Ishikawa (cell line): ENCODE measurements around the gene FTL.
A peak's percentile ranks its signal among the peaks of the same experiment; 100 is the strongest.

ENCODE experiments used
- CEBPB ChIP-seq: IDR thresholded peaks from 2 replicates; pipeline ENCODE4 v1.6.1; 2012
- CREB1 ChIP-seq: IDR thresholded peaks from 2 replicates; pipeline ENCODE4 v1.6.1; 2012; ENCODE audit warnings: low read depth
- EGR1 ChIP-seq: IDR thresholded peaks from 2 replicates; pipeline ENCODE4 v1.6.1; 2012
- EP300 ChIP-seq: IDR thresholded peaks from 2 replicates; pipeline ENCODE4 v1.6.1; 2012; ENCODE audit warnings: borderline replicate concordance
- FOXM1 ChIP-seq: IDR thresholded peaks from 2 replicates; pipeline ENCODE4 v1.6.1; 2012; ENCODE audit warnings: low read depth, borderline replicate concordance
- NFIC ChIP-seq: IDR thresholded peaks from 2 replicates; pipeline ENCODE4 v1.6.1; 2012
- RAD21 ChIP-seq: IDR thresholded peaks from 2 replicates; pipeline ENCODE4 v1.6.1; 2012; ENCODE audit warnings: low read depth
- TAF1 ChIP-seq: IDR thresholded peaks from 2 replicates; pipeline ENCODE4 v1.6.1; 2012; ENCODE audit warnings: low read depth, mild to moderate bottlenecking
- TCF12 ChIP-seq: IDR thresholded peaks from 2 replicates; pipeline ENCODE4 v1.6.1; 2012; ENCODE audit warnings: low read depth
- TEAD4 ChIP-seq: IDR thresholded peaks from 2 replicates; pipeline ENCODE4 v1.6.1; 2012
- YY1 ChIP-seq: IDR thresholded peaks from 2 replicates; pipeline ENCODE4 v1.6.1; 2012; ENCODE audit warnings: low read depth
- ZBTB7A ChIP-seq: IDR thresholded peaks from 2 replicates; pipeline ENCODE4 v1.6.1; 2012; ENCODE audit warnings: low read depth
- TF ChIP-seq, protein P1 (sequence below): IDR thresholded peaks from 2 replicates; pipeline ENCODE4 v1.6.1; 2012
- TF ChIP-seq, protein P2 (sequence below): IDR thresholded peaks from 2 replicates; pipeline ENCODE4 v1.6.1; 2012; ENCODE audit warnings: low read depth, mild to moderate bottlenecking
- TF ChIP-seq, protein P3 (sequence below): IDR thresholded peaks from 2 replicates; pipeline ENCODE4 v1.6.1; 2012

The FTL gene

DNA sequence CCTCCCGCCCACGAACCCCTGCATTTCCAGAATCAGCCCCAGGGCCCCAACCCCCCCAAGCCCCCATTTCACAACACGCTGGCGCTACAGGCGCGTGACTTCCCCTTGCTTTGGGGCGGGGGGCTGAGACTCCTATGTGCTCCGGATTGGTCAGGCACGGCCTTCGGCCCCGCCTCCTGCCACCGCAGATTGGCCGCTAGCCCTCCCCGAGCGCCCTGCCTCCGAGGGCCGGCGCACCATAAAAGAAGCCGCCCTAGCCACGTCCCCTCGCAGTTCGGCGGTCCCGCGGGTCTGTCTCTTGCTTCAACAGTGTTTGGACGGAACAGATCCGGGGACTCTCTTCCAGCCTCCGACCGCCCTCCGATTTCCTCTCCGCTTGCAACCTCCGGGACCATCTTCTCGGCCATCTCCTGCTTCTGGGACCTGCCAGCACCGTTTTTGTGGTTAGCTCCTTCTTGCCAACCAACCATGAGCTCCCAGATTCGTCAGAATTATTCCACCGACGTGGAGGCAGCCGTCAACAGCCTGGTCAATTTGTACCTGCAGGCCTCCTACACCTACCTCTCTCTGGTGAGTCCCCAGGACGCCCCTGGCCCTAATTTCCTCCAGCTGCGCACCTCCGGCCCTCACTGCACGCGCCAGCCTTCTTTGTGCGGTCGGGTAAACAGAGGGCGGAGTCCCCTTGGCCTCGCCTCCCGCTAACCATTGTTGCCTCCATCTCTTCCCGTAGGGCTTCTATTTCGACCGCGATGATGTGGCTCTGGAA, at the start of gene FTL:
FTL (plus strand) TSS at position 270 of the 766 bp plus-strand sequence; CDS start at position 469, 199 bp downstream.
- TF ChIP-seq EGR1 (no peak), ZBTB7A (no peak), TCF12 (no peak), YY1 (no peak; the same call in 1 of the 2 replicates), RAD21 (no peak), CEBPB (peak; percentile 46; the same call in 1 of the 2 replicates), TEAD4 (0 out of 2 replicates have a peak, but pooled peaks have one; percentile 8), NFIC (no peak), FOXM1 (no peak), TAF1 (peak; percentile 88), EP300 (no peak), CREB1 (no peak)
- TF ChIP-seq, protein P1, sequence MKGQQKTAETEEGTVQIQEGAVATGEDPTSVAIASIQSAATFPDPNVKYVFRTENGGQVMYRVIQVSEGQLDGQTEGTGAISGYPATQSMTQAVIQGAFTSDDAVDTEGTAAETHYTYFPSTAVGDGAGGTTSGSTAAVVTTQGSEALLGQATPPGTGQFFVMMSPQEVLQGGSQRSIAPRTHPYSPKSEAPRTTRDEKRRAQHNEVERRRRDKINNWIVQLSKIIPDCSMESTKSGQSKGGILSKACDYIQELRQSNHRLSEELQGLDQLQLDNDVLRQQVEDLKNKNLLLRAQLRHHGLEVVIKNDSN: peak; percentile 68
- TF ChIP-seq, protein P2, sequence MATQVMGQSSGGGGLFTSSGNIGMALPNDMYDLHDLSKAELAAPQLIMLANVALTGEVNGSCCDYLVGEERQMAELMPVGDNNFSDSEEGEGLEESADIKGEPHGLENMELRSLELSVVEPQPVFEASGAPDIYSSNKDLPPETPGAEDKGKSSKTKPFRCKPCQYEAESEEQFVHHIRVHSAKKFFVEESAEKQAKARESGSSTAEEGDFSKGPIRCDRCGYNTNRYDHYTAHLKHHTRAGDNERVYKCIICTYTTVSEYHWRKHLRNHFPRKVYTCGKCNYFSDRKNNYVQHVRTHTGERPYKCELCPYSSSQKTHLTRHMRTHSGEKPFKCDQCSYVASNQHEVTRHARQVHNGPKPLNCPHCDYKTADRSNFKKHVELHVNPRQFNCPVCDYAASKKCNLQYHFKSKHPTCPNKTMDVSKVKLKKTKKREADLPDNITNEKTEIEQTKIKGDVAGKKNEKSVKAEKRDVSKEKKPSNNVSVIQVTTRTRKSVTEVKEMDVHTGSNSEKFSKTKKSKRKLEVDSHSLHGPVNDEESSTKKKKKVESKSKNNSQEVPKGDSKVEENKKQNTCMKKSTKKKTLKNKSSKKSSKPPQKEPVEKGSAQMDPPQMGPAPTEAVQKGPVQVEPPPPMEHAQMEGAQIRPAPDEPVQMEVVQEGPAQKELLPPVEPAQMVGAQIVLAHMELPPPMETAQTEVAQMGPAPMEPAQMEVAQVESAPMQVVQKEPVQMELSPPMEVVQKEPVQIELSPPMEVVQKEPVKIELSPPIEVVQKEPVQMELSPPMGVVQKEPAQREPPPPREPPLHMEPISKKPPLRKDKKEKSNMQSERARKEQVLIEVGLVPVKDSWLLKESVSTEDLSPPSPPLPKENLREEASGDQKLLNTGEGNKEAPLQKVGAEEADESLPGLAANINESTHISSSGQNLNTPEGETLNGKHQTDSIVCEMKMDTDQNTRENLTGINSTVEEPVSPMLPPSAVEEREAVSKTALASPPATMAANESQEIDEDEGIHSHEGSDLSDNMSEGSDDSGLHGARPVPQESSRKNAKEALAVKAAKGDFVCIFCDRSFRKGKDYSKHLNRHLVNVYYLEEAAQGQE: no peak
- TF ChIP-seq, protein P3, sequence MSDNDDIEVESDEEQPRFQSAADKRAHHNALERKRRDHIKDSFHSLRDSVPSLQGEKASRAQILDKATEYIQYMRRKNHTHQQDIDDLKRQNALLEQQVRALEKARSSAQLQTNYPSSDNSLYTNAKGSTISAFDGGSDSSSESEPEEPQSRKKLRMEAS: peak; percentile 39

- TF ChIP-seq EP300 (no peak), FOXM1 (no peak), RAD21 (no peak), EGR1 (no peak), TCF12 (no peak), CEBPB (no peak), TEAD4 (no peak), YY1 (no peak), CREB1 (no peak), NFIC (no peak), TAF1 (no peak), ZBTB7A (no peak)
- TF ChIP-seq, protein P1: no peak
- TF ChIP-seq, protein P3: no peak
- TF ChIP-seq, protein P2: no peak
Observed at GRCh38 chr19:48915757-48916156, 49.4 kb upstream of the FTL start.

- TF ChIP-seq, protein P1: no peak
- TF ChIP-seq EP300: no peak
Observed at GRCh38 chr19:48918071-48918470, 47.0 kb upstream of the FTL start.

DNA sequence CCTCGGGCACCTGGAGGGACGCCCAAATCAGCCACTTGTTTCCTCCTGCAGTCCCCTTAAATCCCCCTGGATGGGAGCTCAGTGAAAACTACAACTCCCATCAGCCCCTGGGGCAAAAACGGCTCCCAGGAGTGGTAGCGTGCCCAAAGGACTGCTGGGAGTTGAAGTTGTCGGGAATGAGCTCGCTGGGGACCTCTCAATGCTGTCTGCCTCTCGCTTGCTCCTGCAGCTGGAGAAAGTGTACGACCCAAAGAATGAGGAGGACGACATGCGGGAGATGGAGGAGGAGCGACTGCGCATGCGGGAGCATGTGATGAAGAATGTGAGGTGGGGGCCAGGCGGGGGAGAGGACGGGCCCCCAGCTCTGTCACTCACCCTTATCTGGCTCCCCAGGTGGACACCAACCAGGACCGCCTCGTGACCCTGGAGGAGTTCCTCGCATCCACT, 46.3 kb upstream of the FTL start:
- TF ChIP-seq, protein P3: no peak
- TF ChIP-seq RAD21 (no peak), EP300 (no peak), CEBPB (no peak), TEAD4 (no peak), ZBTB7A (no peak), YY1 (no peak), TCF12 (no peak), FOXM1 (no peak)
- TF ChIP-seq, protein P2: no peak
- TF ChIP-seq, protein P1: no peak
